ENCODE measurements around the gene WWC1. TPM values are rescaled to one million over a fixed set of nuclear protein-coding genes. Genes with fewer than 3 reads are reported as not detected.

The WWC1 gene
- total RNA-seq, 1 donor from 2014 or later, result 0.33 TPM

DNA sequence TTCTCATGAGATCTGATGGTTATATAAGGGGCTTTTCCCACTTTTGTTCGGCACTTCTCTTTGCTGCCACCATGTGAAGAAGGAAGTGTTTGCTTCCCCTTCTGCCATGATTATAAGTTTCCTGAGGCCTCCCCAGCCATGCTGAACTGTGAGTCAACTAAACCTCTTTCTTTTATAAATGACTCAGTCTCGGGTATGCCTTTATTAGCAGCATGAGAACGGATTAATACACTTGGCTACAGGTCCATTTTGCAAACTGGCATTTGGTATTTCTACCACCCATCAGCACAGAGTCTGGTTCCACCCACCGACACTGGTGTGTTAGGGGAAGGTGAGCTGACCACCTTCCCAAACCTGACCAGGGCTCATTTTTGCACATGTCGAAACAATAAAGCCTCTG, 146.9 kb downstream of the WWC1 start:
- DNase-seq (ENCODE audit: low read depth, low spot score), result no peak

- no peak for DNase-seq (ENCODE audit: low read depth, low spot score)
Observed at GRCh38 chr5:168443533-168443932, 152.1 kb downstream of the WWC1 start.

DNA sequence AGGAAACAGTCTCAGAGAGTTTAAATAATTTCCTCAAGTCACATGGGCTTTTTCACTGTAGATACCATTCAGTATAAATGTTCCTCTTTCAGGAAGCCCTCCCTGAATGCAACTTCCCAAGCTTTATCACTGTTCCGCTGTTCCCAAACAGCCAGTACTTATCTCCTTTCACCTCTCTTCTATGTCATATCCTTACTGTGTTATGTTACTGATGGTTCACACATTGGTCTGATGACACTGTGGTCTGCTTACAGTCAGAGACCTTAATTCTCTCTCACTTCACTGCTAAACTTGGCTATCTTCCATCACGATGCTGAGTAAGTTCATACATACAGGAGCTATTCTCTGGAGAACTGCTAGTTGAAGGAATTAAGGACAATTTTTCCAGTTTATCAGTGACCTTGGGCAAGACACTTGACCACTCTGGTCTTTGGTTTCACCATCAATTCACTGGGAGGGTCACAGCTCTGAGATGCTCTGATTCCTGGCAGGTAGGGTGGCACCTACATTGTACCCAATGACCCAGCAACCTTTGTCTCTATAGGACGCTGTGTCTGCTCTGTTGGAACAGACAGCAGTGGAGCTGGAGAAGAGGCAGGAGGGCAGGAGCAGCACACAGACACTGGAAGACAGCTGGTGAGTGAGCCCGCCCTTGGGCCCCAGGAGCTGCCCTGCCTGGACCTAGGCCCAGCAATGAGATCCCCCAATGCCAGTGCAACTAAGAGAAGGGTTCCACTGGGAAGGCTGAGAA, 152.7 kb downstream of the WWC1 start:
- no peak for DNase-seq (ENCODE audit: low read depth, low spot score)

DNA sequence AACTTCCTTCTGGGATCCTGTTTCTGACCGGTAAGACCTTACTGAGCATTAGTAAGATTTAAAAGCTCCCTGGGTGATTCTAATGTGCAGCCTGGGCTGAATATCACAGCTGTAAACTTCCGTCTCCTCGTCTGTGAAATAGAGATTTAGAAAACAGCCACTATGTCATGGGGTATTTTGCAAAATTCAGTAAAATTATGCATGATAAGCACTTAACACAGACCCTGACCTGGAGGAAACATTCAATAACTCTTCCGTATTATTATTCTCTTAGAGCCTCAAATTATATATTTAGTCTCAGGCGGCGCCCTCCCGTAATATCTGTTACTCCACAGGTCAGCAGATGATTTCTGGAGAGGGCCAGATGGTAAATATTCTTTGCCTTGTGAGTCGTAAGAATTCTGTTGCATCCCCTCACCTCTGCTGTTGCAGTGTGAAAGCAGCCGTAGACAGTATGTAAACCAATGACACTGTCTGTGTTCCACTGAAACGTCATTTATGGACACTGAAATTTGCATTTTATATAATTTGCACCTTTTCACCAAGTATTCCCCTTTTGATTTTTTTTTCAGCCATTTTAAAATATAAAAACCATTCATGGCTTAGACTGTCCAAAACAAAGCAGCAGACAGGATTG, 155.7 kb downstream of the WWC1 start:
- no peak for DNase-seq (ENCODE audit: low read depth, low spot score)

GRCh38 chr5:168447808-168448207, 156.4 kb downstream of the WWC1 start:
- DNase-seq (ENCODE audit: low read depth, low spot score), result no peak

DNA sequence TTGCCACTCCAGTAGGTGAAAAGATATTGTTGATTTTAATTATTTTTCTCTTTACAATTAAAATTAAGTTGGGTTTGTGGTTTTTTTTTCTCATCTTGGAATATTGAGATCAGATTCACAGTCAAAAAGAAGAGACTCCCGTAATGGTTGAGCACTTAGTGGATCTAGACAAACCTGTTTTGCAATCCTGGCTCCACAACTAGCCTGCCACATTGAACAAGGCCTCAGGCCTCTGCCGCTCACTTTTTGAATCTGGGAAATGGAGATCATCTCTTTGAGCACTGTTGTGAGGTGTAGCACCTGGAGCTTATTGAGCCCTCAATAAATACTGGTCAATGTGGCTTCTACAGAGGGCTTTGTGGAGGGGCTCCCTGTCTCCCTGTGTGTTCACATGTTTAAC, 157.7 kb downstream of the WWC1 start:
- DNase-seq (ENCODE audit: low read depth, low spot score), result no peak

- no peak for DNase-seq (ENCODE audit: low read depth, low spot score)
Observed at GRCh38 chr5:168451565-168451964, 160.1 kb downstream of the WWC1 start.

DNA sequence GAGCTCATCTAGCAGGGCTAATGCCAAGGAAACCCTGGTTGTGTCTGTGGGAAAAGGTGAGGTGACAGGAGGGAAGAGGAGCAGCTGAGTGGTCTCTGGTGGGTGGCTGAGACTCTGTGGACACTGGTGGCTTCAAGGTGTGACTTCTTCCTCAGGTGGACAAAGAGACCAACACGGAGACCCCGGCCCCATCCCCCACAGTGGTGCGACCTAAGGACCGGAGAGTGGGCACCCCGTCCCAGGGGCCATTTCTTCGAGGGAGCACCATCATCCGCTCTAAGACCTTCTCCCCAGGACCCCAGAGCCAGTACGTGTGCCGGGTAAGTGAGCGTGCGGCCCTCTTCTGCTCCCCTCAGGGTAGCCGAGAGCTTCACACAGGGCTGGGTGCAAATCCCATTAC, 163.8 kb downstream of the WWC1 start:
- DNase-seq (ENCODE audit: low read depth, low spot score), result no peak

- DNase-seq (ENCODE audit: low read depth, low spot score), result no peak
Observed at GRCh38 chr5:168457542-168457941, 166.1 kb downstream of the WWC1 start.

GRCh38 chr5:168460606-168461005, 169.2 kb downstream of the WWC1 start:
- DNase-seq (ENCODE audit: low read depth, low spot score), result no peak

GRCh38 chr5:168463081-168463480, 171.6 kb downstream of the WWC1 start:
- no peak for DNase-seq (ENCODE audit: low read depth, low spot score)

- no peak for DNase-seq (ENCODE audit: low read depth, low spot score)
Observed at GRCh38 chr5:168464214-168464613, 172.8 kb downstream of the WWC1 start.

- no peak for DNase-seq (ENCODE audit: low read depth, low spot score)
Observed at GRCh38 chr5:168464641-168465040, 173.2 kb downstream of the WWC1 start.

- DNase-seq (ENCODE audit: low read depth, low spot score), result no peak
Observed at GRCh38 chr5:168467755-168468330, 176.4 kb downstream of the WWC1 start.

GRCh38 chr5:168468836-168469235, 177.4 kb downstream of the WWC1 start:
- no peak for DNase-seq (ENCODE audit: low read depth, low spot score)

DNA sequence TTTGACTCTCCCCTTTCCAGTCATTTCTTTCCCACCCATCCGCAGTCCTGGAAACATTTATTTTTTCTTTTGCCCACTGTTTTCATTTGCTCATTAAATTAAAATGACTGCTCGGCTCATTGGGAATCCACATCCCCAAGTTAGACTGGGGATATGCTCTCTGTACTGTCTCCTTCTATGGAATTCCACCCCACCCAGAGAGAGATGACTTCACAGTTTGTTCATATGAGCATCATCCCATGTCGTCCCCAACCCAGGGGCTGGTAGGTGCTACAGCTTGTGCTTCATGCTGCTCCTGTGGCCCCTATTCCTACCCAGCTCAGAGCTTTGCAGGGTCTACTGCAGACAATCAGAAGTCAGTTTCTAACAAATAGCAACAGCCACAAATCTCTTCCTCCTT, 178.4 kb downstream of the WWC1 start:
- DNase-seq (ENCODE audit: low read depth, low spot score), result no peak

GRCh38 chr5:168471785-168472184, 180.3 kb downstream of the WWC1 start:
- no peak for DNase-seq (ENCODE audit: low read depth, low spot score)

DNA sequence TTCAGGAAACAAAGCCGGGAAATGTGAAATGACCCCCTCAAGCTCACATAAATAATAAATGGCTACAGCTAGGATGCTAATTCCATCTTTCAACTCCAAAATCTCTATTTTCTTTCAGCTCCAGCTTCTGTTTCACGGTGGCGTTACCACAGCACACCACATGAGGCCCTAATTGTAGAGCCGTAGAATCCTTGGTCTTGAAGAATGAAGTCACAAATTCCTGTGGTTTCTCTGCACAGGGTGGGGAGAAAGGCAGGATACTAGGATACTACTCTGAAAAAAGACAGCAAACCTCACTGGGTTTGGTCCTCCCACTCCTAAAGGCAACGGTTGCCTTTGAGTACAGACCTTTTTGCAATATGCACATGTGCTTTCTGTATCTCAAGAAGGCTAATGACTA, 180.9 kb downstream of the WWC1 start:
- no peak for DNase-seq (ENCODE audit: low read depth, low spot score)

DNA sequence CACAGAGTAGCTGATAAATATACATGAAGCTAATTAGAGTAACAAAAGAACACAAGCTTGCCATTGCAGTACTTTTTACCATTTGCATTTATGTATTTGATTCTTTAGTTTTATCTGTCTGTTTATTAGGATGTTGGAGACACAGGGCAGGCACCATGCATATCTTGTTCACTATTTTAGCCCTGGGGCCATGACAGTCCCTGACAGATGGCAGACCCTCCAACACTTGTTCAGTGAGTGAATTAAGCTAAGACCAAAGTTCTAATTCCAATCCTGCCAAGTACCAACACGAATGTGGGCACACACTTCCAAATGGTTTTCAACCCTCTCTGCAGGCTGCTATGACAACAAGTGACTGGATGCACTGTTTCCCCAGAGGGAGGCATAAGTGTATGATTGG, 182.9 kb downstream of the WWC1 start:
- no peak for DNase-seq (ENCODE audit: low read depth, low spot score)

GRCh38 chr5:168477060-168477459, 185.6 kb downstream of the WWC1 start:
- DNase-seq (ENCODE audit: low read depth, low spot score), result no peak

DNA sequence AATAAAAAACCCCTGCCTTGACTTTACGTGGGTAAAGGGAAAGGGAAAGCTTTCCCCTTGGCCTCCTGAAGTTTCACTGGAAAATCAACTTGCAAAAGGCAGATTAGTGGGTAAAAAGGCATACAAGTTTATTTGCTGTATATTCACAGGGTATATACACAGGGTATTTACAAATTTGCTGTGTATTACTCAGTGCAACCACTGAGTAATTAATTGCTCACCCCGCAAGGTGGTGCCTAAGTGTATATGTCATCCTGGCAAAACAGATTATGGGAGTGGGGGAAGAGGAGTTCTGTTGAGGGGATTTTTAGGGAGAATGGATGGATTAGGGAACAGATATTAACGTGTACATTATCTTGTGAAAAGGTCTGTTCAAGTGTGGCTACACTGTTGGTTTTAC, 187.7 kb downstream of the WWC1 start:
- no peak for DNase-seq (ENCODE audit: low read depth, low spot score)

DNA sequence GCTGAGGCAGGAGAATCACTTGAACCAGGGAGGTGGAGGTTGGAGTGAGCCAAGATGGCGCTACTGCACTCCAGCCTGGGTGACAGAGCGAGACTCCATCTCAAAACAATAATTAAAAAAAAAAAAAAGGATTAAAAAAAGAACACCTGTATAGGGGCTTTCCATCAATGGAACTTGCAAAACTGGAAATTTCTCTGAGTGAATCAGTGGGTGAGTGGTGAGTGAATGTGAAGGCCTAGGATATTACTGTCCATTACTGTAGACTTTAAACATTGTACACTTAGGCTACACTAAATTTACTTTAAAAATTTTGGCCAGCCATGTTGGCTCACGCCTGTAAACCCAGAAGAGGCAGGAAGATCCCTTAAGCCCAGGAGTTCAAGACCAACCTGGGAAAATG, 189.2 kb downstream of the WWC1 start:
- DNase-seq (ENCODE audit: low read depth, low spot score), result no peak

DNA sequence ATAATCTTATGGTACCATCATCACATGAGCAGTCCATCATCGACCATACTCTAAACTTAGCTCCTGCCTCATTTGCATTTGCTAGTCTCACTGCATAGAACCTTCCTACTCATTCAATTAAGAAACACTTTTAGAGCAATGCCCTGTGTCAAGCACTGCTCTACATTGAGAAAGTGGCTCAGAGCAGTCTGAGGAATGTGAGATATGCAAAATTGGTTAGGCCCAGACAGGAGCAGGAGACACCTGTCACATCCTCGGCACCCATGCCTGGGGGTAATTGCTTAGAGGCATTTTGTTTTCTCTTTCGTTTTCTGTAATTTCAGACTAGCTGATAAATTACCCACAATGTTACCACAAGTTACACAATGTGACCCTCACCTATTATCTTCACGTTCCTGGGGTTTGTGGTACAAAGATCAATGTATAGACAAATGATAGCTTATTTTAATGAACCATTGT, 189.9 kb downstream of the WWC1 start:
- DNase-seq (ENCODE audit: low read depth, low spot score), result no peak

All from pulmonary artery endothelial cell (primary cell).